NCI-H2196 (cell line): ENCODE data around the gene SF3A1.
"Not testable (repeated sequence)": the region's sequence is repeated elsewhere in the genome, so short reads cannot be mapped to it uniquely, and the experiment has no call there.

Experiments used
- DNase-seq: peaks from one replicate; lab custom pipeline; 2025; ENCODE audit not compliant: unreplicated experiment; lab: John Stamatoyannopoulos, UW

Gene SF3A1

GRCh38 chr22:30348809-30349208, 7.9 kb downstream of the SF3A1 start:
- no peak for DNase-seq

- no peak for DNase-seq
These were observed 8.3 kb downstream of the SF3A1 start for GRCh38 chr22:30348404-30348803.

- no peak for DNase-seq
These were observed 9.3 kb downstream of the SF3A1 start for GRCh38 chr22:30347255-30347892.

GRCh38 chr22:30344447-30345200, 12.1 kb downstream of the SF3A1 start:
- DNase-seq = no peak

- no peak for DNase-seq
These were observed 15.6 kb downstream of the SF3A1 start for GRCh38 chr22:30340911-30341685.

GRCh38 chr22:30338802-30339201, 17.9 kb downstream of the SF3A1 start:
- DNase-seq = no peak

GRCh38 chr22:30338341-30338740, 18.4 kb downstream of the SF3A1 start:
- not testable (repeated sequence) for DNase-seq

- DNase-seq = no peak
These were observed 19.3 kb downstream of the SF3A1 start for GRCh38 chr22:30337461-30337778.

GRCh38 chr22:30336752-30337460, 19.8 kb downstream of the SF3A1 start:
- DNase-seq = no peak

GRCh38 chr22:30335236-30335635, 21.5 kb downstream of the SF3A1 start:
- no peak for DNase-seq

GRCh38 chr22:30334646-30335045, 22.0 kb downstream of the SF3A1 start:
- DNase-seq = no peak

- DNase-seq = no peak
These were observed 23.0 kb downstream of the SF3A1 start for GRCh38 chr22:30333707-30334087.

- DNase-seq = no peak
These were observed 23.5 kb downstream of the SF3A1 start for GRCh38 chr22:30332994-30333706.

GRCh38 chr22:30332551-30332950, 24.1 kb downstream of the SF3A1 start:
- DNase-seq = no peak

GRCh38 chr22:30328466-30329049, 28.1 kb downstream of the SF3A1 start:
- no peak for DNase-seq

GRCh38 chr22:30327864-30328345, 28.8 kb downstream of the SF3A1 start:
- DNase-seq = no peak

GRCh38 chr22:30326706-30327362, 29.9 kb downstream of the SF3A1 start, which contains the start of gene TBC1D10A:
Gene TBC1D10A, minus strand, starts transcription at chr22:30326941. Its CDS starts 60 bp downstream, at chr22:30326881.
- peak; percentile 81 for DNase-seq

- DNase-seq = no peak
These were observed 30.4 kb downstream of the SF3A1 start for GRCh38 chr22:30326255-30326705.

- no peak for DNase-seq
These were observed 30.9 kb downstream of the SF3A1 start for GRCh38 chr22:30325724-30326254.
